ENCODE data around the gene DNAJC1. TPM values are rescaled to one million over a fixed set of nuclear protein-coding genes. Genes with fewer than 3 reads are reported as not detected.
A peak's percentile ranks its signal among the peaks of the same experiment; 100 is the strongest.

The DNAJC1 gene
- total RNA-seq, 1 experiment from 2014 or later, result 57.8 TPM

GRCh38 chr10:21746118-21746517 is 257.4 kb downstream of the DNAJC1 start:
- POLR2A ChIA-PET, result interaction anchor here (0.7 to 1.2 kb wide), 2 partner anchors 46 to 318 kb away, joined by 4 read pairs; no protein-coding TSS in a partner anchor
- intact Hi-C loops (cut with micrococcal nuclease), result no loop called here
- Mint-ChIP-seq H3K9me3 (ENCODE audit: unreplicated experiment) (no peaks in the 10 kb centered on the region), H3K36me3 (ENCODE audit: insufficient read depth, unreplicated experiment) (peaks cover 75% of the 10 kb centered on the region), H3K27me3 (ENCODE audit: insufficient read depth, unreplicated experiment) (no peaks in the 10 kb centered on the region), H3K4me1 (ENCODE audit: insufficient read depth, unreplicated experiment) (peaks cover 1% of the 10 kb centered on the region), H3K4me3 (ENCODE audit: unreplicated experiment) (no peak overlapping the region), H3K27ac (ENCODE audit: low read depth, unreplicated experiment) (no peak overlapping the region)
- CTCF ChIA-PET, result interaction anchor here (0.6 kb wide), 1 partner anchor 99 kb away, joined by 3 read pairs; no protein-coding TSS in a partner anchor
- BruUV-seq (replicated peaks), result no TSS peak
- TF ChIP-seq CTCF (IDR thresholded peaks at IDR 0.05; ENCODE audit: unreplicated experiment), result no peak
- no peak for DNase-seq (ENCODE audit: unreplicated experiment)

DNA sequence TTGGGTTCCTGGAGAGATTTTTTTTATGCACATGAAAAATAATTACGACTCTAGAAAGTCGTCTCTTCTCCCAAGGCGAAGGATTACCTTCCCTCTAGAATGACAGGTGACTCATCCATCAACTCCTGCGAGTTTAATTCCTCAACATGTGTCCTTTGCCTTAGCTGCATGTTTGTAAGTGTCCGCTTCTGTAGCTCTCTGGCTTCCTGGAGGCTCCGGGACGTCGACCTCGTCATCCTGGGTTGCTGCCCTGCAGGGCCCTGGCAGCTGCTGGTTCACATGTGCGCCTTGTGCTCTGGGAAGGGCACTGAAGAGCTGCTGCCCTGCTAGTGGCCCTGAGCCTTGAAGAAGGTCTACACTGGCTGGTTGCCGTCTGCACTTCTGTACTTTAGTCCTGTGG is 259.3 kb downstream of the DNAJC1 start:
- no peak overlapping the region for H3K27ac Mint-ChIP-seq (ENCODE audit: low read depth, unreplicated experiment)
- ChIA-PET CTCF (no interaction called here), POLR2A (no interaction called here)
- TF ChIP-seq CTCF (IDR thresholded peaks at IDR 0.05; ENCODE audit: unreplicated experiment), result no peak
- no peak overlapping the region for H3K4me3 Mint-ChIP-seq (ENCODE audit: unreplicated experiment)
- no peaks in the 10 kb centered on the region for H3K4me1 Mint-ChIP-seq (ENCODE audit: insufficient read depth, unreplicated experiment)
- H3K9me3 Mint-ChIP-seq (ENCODE audit: unreplicated experiment), result no peaks in the 10 kb centered on the region
- H3K27me3 Mint-ChIP-seq (ENCODE audit: insufficient read depth, unreplicated experiment), result no peaks in the 10 kb centered on the region
- DNase-seq (ENCODE audit: unreplicated experiment), result no peak
- H3K36me3 Mint-ChIP-seq (ENCODE audit: insufficient read depth, unreplicated experiment), result peaks cover 94% of the 10 kb centered on the region
- no TSS peak for BruUV-seq (replicated peaks)
- intact Hi-C loops (cut with micrococcal nuclease), result loop anchor here (5.0 kb wide), 1 partner anchor 208 kb away; no protein-coding TSS in a partner anchor

DNA sequence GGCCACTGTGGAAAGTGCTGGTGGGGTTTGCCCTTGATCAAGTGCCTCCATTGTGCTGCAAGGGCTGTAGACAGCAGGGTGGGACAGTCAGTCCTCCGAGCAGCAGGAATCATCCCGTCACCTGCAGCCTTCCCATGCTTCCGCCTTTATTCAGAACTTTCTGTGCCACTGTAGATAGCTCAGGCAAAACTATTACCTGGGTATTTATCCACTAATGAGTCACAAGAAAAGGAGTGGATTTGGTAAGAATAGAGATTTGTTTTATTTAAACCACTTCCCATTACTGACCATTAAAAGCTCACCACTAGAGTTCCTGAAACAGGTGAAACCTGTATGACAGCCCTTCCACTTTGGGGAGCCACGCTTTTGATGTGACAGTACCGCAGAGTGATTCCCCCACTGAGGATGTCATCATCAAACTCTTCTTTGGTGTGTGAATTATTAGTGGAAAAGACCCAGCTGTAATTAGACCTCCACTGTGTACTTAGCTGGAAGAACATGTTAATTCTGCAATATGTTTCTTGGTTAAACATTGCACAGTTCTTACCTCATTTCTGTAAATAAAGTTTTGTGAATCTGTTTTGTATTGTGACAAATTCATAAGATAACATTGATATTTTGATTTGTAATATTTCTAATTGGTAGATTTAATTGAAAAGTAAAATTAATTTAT is 260.7 kb downstream of the DNAJC1 start:
- intact Hi-C loops (cut with micrococcal nuclease), result loop anchor here (5.0 kb wide), 1 partner anchor 209 kb away; no protein-coding TSS in a partner anchor
- TSS peak; percentile 25 for BruUV-seq (replicated peaks)
- H3K9me3 Mint-ChIP-seq (ENCODE audit: unreplicated experiment), result no peaks in the 10 kb centered on the region
- no peaks in the 10 kb centered on the region for H3K4me1 Mint-ChIP-seq (ENCODE audit: insufficient read depth, unreplicated experiment)
- no peak for TF ChIP-seq CTCF (IDR thresholded peaks at IDR 0.05; ENCODE audit: unreplicated experiment)
- no peak overlapping the region for H3K4me3 Mint-ChIP-seq (ENCODE audit: unreplicated experiment)
- ChIA-PET POLR2A (no interaction called here), CTCF (interaction anchor here (0.7 to 2.1 kb wide), 2 partner anchors 10 to 122 kb away, joined by 3 to 7 read pairs; no protein-coding TSS in a partner anchor)
- no peak overlapping the region for H3K27ac Mint-ChIP-seq (ENCODE audit: low read depth, unreplicated experiment)
- no peaks in the 10 kb centered on the region for H3K27me3 Mint-ChIP-seq (ENCODE audit: insufficient read depth, unreplicated experiment)
- peaks cover 100% of the 10 kb centered on the region for H3K36me3 Mint-ChIP-seq (ENCODE audit: insufficient read depth, unreplicated experiment)
- DNase-seq (ENCODE audit: unreplicated experiment), result no peak

DNA sequence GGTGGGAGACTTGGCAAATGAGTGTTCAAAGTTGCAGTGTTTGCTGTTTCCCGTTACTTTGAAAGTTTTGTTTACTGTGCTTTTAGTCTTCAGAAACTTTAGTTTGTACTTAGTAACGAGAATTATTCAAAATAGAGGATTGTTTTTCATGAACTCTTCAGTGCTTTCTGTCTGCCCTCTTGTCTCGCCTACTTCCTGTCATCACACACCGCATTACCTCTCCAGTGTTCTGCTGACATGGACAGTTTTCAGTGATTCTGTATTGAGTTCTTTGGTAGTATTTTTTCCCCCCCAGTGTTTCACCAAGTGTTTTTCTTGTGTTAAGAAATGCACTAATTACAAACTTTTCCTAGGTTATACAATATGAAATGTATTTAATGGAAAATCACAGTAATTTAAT is 262.5 kb downstream of the DNAJC1 start:
- Mint-ChIP-seq H3K9me3 (ENCODE audit: unreplicated experiment) (no peaks in the 10 kb centered on the region), H3K4me3 (ENCODE audit: unreplicated experiment) (no peak overlapping the region), H3K27me3 (ENCODE audit: insufficient read depth, unreplicated experiment) (no peaks in the 10 kb centered on the region), H3K4me1 (ENCODE audit: insufficient read depth, unreplicated experiment) (peaks cover 8% of the 10 kb centered on the region), H3K27ac (ENCODE audit: low read depth, unreplicated experiment) (no peak overlapping the region), H3K36me3 (ENCODE audit: insufficient read depth, unreplicated experiment) (peaks cover 100% of the 10 kb centered on the region)
- intact Hi-C loops (cut with micrococcal nuclease), result loop anchor here (5.0 kb wide), 1 partner anchor 211 kb away; no protein-coding TSS in a partner anchor
- POLR2A ChIA-PET, result no interaction called here
- CTCF ChIA-PET, result no interaction called here
- no TSS peak for BruUV-seq (replicated peaks)
- DNase-seq (ENCODE audit: unreplicated experiment), result no peak
- no peak for TF ChIP-seq CTCF (IDR thresholded peaks at IDR 0.05; ENCODE audit: unreplicated experiment)

All from MCF 10A (cell line).